GM12878 (cell line): Measurements from ENCODE around the gene FKBP15. TPM values are rescaled to one million over a fixed set of nuclear protein-coding genes. Genes with fewer than 3 reads are reported as not detected.

ENCODE experiments used
- ATAC-seq: fragments of 200-7000 bp; cut with Tn5 transposase; 3 replicates; pipeline ENCODE4 v1.9.1; 2020; ENCODE audit warnings: mild to moderate bottlenecking, moderate library complexity
- BruUV-seq: library from RNA; stranded (reverse); fragments of 400-500 nt; replicated peaks from 2 replicates; lab custom pipeline; 2021; lab: Mats Ljungman, UMichigan
- CTCF ChIA-PET: fragments of 300-600 bp; sonication (Branson Sonifier 250); formaldehyde crosslinking; extraction: SDS; loops from one replicate; lab custom pipeline; 2021; ENCODE audit warnings: inconsistent platforms; lab: Yijun Ruan, JAX
- POLR2A ChIA-PET: fragments of 350-600 bp; formaldehyde crosslinking; extraction: SDS; loops from one replicate; lab custom pipeline; 2021; ENCODE audit warnings: inconsistent platforms; lab: Charles Lee
- RAD21 ChIA-PET: fragments of 300-600 bp; sonication (Branson Sonifier 250); formaldehyde crosslinking; loops from one replicate; lab custom pipeline; 2023; ENCODE audit warnings: antibody characterized with exemption; ENCODE audit not compliant: unreplicated experiment; lab: Charles Lee
- SMC1A ChIA-PET: fragments of 300-600 bp; sonication (Branson Sonifier 250); formaldehyde crosslinking; loops from one replicate; lab custom pipeline; 2023; ENCODE audit not compliant: unreplicated experiment, uncharacterized antibody; lab: Charles Lee
- DNase-seq: peaks from one replicate; pipeline ENCODE4 v3.0.0-alpha.2; 2011; ENCODE audit warnings: low read depth, low spot score
- FAIRE-seq: peaks from 3 replicates; lab custom pipeline; 2011; peaks lifted over from hg19 to GRCh38; lab: Jason Lieb, UNC
- H2AFZ ChIP-seq: 2 replicates; pipeline ENCODE4 v1.6.0; 2011; ENCODE audit warnings: low read depth, low read length, control low read depth; ENCODE audit not compliant: control insufficient read depth
- H3K27ac ChIP-seq: 2 replicates; pipeline ENCODE4 v1.5.1; 2011; ENCODE audit warnings: control low read depth; ENCODE audit not compliant: control insufficient read depth, insufficient read depth
- H3K27me3 ChIP-seq, 2 experiments: replicated peaks in 1 of 2; 2 replicates each; pipeline versions ENCODE4 v1.6.0 to v1.6.1; 2011; ENCODE audit warnings: low read length in 1 of 2; ENCODE audit not compliant: control insufficient read depth in 2 of 2, insufficient read depth in 2 of 2
- H3K36me3 ChIP-seq, 2 experiments: 2 replicates each; pipeline ENCODE4 v1.5.1; 2011; ENCODE audit warnings: low read length in 1 of 2; ENCODE audit not compliant: control insufficient read depth in 2 of 2, insufficient read depth in 2 of 2
- H3K4me1 ChIP-seq: 2 replicates; pipeline ENCODE4 v1.6.1; 2011; ENCODE audit warnings: mild to moderate bottlenecking, low read length, moderate library complexity, mixed read lengths; ENCODE audit not compliant: control insufficient read depth, insufficient read depth
- H3K4me2 ChIP-seq: 2 replicates; pipeline ENCODE4 v1.6.0; 2011; ENCODE audit warnings: control low read depth; ENCODE audit not compliant: control insufficient read depth, insufficient read depth
- H3K4me3 ChIP-seq: fragments of 200-600 bp; sonication (generic); 2 replicates; pipeline ENCODE4 v1.5.1; 2016
- H3K79me2 ChIP-seq: 2 replicates; pipeline ENCODE4 v1.6.0; 2011; ENCODE audit warnings: low read length; ENCODE audit not compliant: control insufficient read depth, insufficient read depth
- H3K9ac ChIP-seq: 2 replicates; pipeline ENCODE4 v1.8.0; 2011; ENCODE audit warnings: low read length, control low read depth, mixed read lengths; ENCODE audit not compliant: control insufficient read depth, insufficient read depth
- H3K9me3 ChIP-seq: replicated peaks from 3 replicates; pipeline ENCODE4 v1.5.1; 2011; ENCODE audit warnings: mild to moderate bottlenecking, low read length; ENCODE audit not compliant: control insufficient read depth, insufficient read depth
- H4K20me1 ChIP-seq: 2 replicates; pipeline ENCODE4 v1.6.0; 2011; ENCODE audit not compliant: control insufficient read depth, insufficient read depth
- EGR1 ChIP-seq, 2 experiments: IDR thresholded peaks; 1 replicate in 1 of 2; 2 replicates in 1 of 2; pipeline ENCODE4 v1.6.1; 2011 to 2012; ENCODE audit warnings: low read depth in 2 of 2, low read length in 2 of 2, borderline replicate concordance in 1 of 2, mild to moderate bottlenecking in 1 of 2, moderate library complexity in 1 of 2
- IKZF1 ChIP-seq: fragments of 450-650 bp; conservative IDR thresholded peaks from 2 replicates; pipeline ENCODE4 v1.6.1; 2017; ENCODE audit warnings: antibody characterized with exemption, mild to moderate bottlenecking
- MYB ChIP-seq: fragments of 150-350 bp; IDR thresholded peaks from 2 replicates; pipeline ENCODE4 v1.6.1; 2014; ENCODE audit warnings: mild to moderate bottlenecking, low read depth, low read length, borderline replicate concordance
- NFYA ChIP-seq: IDR thresholded peaks from 2 replicates; pipeline ENCODE4 v1.6.1; 2011; ENCODE audit warnings: low read depth, mild to moderate bottlenecking, low read length, improper control_type of control experiment, borderline replicate concordance
- PAX8 ChIP-seq: fragments of 450-650 bp; IDR thresholded peaks from 2 replicates; pipeline ENCODE4 v1.6.1; 2017; ENCODE audit warnings: mild to moderate bottlenecking, moderate library complexity
- POU2F2 ChIP-seq: IDR thresholded peaks from 3 replicates; pipeline ENCODE4 v1.6.1; 2011; ENCODE audit warnings: low read depth, mild to moderate bottlenecking, low read length, borderline replicate concordance
- STAT1 ChIP-seq: fragments of 450-650 bp; conservative IDR thresholded peaks from 2 replicates; pipeline ENCODE4 v1.6.1; 2014; ENCODE audit warnings: antibody characterized with exemption, mild to moderate bottlenecking
- SUPT20H ChIP-seq: IDR thresholded peaks from 2 replicates; pipeline ENCODE4 v1.6.1; 2011; ENCODE audit warnings: low read depth, mild to moderate bottlenecking, low read length, moderate library complexity, borderline replicate concordance; ENCODE audit not compliant: control insufficient read depth
- WGBS: methylation state at CpG from one replicate; pipeline ENCODE4 v1.1.6; 2016; ENCODE audit warnings: low lambda C conversion rate; ENCODE audit not compliant: insufficient replicate concordance, insufficient coverage; ENCODE audit errors: missing lambda C conversion rate; 5-methylcytosine and 5-hydroxymethylcytosine counted together
- in situ Hi-C: fragments of 300-500 bp; cut with MboI; formaldehyde crosslinking; loops from 9 replicates; pipeline ENCODE4 v1.14.3; 2018; ENCODE audit warnings: mixed read lengths
- intact Hi-C: fragments of 100-400 bp; cut with micrococcal nuclease; formaldehyde crosslinking; loops from one replicate; pipeline ENCODE4 v1.14.2; 2022; ENCODE audit not compliant: unreplicated experiment
- polyA plus RNA-seq, 11 experiments: library from polyadenylated mRNA; depleted of rRNA in 4 of 11; unstranded in 6 of 11; stranded (reverse) in 5 of 11; fragments of >200 nt; fragmentation: Nextera tagmentation in 4 of 11; fragmentation: Illumina TruSeq in 1 of 11; extraction: Ambion mirVana in 4 of 11; extraction: Trizol in 1 of 11; gene quantifications; 1 replicate in 1 of 11; 2 replicates in 10 of 11; pipeline versions ENCODE4 v1.2.1 to v1.2.3, GENCODE V29; 2011 to 2016; ENCODE audit warnings: inconsistent platforms in 2 of 11, missing spikeins in 2 of 11, low read depth in 1 of 11
- total RNA-seq, 4 experiments: library from RNA; depleted of rRNA in 3 of 4; stranded (reverse); fragments of >200 nt in 3 of 4; fragmentation: Illumina TruSeq in 1 of 4; extraction: Trizol in 1 of 4; gene quantifications; 2 replicates each; pipeline versions ENCODE4 v1.2.1 to v1.2.3, GENCODE V29; 2013 to 2021
- TF ChIP-seq, protein P1 (sequence below): fragments of 450-650 bp; IDR thresholded peaks from 2 replicates; pipeline ENCODE4 v1.6.1; 2017; ENCODE audit warnings: mild to moderate bottlenecking, moderate library complexity
- TF ChIP-seq, protein P2 (sequence below): fragments of 450-650 bp; IDR thresholded peaks from 2 replicates; pipeline ENCODE4 v1.6.1; 2014; ENCODE audit warnings: mild to moderate bottlenecking
- TF ChIP-seq, protein P3 (sequence below): IDR thresholded peaks from 2 replicates; pipeline ENCODE4 v1.6.1; 2012; ENCODE audit warnings: improper control_type of control experiment, low read depth, low read length; ENCODE audit not compliant: insufficient replicate concordance

The FKBP15 gene
- total and polyA plus RNA-seq, 10 of the 15 experiments (the other 5 are each of a cell fraction or from before 2014, with no cell fraction given): 5.0 to 53.4 (median 21.2) TPM

DNA sequence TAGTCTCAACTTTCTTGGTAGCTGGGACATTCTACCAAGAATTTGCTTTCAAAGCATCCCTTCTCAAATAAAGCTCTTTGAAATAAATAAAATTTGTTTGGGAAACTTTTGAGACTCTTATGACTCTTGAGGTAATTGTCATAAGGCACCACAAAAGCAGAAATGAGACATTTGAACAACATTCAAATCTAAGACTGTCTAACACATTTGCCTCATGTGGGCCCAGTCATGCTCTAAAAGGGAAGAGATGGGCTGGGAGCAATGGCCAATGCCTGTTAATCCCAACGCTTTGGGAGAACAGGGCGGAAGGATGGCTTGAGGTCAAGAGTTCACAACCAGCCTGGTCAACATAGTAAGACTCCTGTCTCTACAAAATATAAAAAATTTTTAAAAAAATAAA, 43.8 kb downstream of the FKBP15 start:
- H3K27ac ChIP-seq: no peak overlapping the region
- ChIA-PET SMC1A (interaction anchor here (2.0 kb wide), 1 partner anchor 42 kb away, joined by 6 read pairs; no protein-coding TSS in a partner anchor), POLR2A (no interaction called here), RAD21 (no interaction called here), CTCF (interaction anchor here (0.6 kb wide), 1 partner anchor 251 kb away, joined by 3 read pairs; no protein-coding TSS in a partner anchor)
- 95% methylated on average over 2 of the region's 2 CpGs for WGBS
- no peak overlapping the region for H2AFZ ChIP-seq
- peaks cover 14 to 64% of the 10 kb centered on the region in 2 experiments for H3K36me3 ChIP-seq
- in situ Hi-C loops (no loop called here), intact Hi-C loops (no loop called here)
- H3K79me2 ChIP-seq: no peaks in the 10 kb centered on the region
- no peaks in the 10 kb centered on the region for H3K27me3 ChIP-seq
- no peak overlapping the region for H3K4me3 ChIP-seq
- FAIRE-seq: no peak
- H3K4me2 ChIP-seq: no peak overlapping the region
- H3K4me1 ChIP-seq: no peaks in the 10 kb centered on the region
- BruUV-seq: no TSS peak
- no peaks in the 10 kb centered on the region for H4K20me1 ChIP-seq
- TF ChIP-seq EGR1 (IDR thresholded peaks at IDR 0.05; ENCODE audit: borderline replicate concordance in 1 of 2, low read depth in 2 of 2, low read length in 2 of 2): no peak
- no peak for TF ChIP-seq IKZF1
- no peak for TF ChIP-seq SUPT20H
- TF ChIP-seq NFYA: no peak
- no peak for TF ChIP-seq PAX8
- TF ChIP-seq MYB: no peak
- TF ChIP-seq, protein P1, sequence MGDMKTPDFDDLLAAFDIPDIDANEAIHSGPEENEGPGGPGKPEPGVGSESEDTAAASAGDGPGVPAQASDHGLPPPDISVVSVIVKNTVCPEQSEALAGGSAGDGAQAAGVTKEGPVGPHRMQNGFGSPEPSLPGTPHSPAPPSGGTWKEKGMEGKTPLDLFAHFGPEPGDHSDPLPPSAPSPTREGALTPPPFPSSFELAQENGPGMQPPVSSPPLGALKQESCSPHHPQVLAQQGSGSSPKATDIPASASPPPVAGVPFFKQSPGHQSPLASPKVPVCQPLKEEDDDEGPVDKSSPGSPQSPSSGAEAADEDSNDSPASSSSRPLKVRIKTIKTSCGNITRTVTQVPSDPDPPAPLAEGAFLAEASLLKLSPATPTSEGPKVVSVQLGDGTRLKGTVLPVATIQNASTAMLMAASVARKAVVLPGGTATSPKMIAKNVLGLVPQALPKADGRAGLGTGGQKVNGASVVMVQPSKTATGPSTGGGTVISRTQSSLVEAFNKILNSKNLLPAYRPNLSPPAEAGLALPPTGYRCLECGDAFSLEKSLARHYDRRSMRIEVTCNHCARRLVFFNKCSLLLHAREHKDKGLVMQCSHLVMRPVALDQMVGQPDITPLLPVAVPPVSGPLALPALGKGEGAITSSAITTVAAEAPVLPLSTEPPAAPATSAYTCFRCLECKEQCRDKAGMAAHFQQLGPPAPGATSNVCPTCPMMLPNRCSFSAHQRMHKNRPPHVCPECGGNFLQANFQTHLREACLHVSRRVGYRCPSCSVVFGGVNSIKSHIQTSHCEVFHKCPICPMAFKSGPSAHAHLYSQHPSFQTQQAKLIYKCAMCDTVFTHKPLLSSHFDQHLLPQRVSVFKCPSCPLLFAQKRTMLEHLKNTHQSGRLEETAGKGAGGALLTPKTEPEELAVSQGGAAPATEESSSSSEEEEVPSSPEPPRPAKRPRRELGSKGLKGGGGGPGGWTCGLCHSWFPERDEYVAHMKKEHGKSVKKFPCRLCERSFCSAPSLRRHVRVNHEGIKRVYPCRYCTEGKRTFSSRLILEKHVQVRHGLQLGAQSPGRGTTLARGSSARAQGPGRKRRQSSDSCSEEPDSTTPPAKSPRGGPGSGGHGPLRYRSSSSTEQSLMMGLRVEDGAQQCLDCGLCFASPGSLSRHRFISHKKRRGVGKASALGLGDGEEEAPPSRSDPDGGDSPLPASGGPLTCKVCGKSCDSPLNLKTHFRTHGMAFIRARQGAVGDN: no peak
- TF ChIP-seq, protein P2, sequence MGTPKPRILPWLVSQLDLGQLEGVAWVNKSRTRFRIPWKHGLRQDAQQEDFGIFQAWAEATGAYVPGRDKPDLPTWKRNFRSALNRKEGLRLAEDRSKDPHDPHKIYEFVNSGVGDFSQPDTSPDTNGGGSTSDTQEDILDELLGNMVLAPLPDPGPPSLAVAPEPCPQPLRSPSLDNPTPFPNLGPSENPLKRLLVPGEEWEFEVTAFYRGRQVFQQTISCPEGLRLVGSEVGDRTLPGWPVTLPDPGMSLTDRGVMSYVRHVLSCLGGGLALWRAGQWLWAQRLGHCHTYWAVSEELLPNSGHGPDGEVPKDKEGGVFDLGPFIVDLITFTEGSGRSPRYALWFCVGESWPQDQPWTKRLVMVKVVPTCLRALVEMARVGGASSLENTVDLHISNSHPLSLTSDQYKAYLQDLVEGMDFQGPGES: no peak
- TF ChIP-seq POU2F2: no peak
- no peak for TF ChIP-seq STAT1
- TF ChIP-seq, protein P3, sequence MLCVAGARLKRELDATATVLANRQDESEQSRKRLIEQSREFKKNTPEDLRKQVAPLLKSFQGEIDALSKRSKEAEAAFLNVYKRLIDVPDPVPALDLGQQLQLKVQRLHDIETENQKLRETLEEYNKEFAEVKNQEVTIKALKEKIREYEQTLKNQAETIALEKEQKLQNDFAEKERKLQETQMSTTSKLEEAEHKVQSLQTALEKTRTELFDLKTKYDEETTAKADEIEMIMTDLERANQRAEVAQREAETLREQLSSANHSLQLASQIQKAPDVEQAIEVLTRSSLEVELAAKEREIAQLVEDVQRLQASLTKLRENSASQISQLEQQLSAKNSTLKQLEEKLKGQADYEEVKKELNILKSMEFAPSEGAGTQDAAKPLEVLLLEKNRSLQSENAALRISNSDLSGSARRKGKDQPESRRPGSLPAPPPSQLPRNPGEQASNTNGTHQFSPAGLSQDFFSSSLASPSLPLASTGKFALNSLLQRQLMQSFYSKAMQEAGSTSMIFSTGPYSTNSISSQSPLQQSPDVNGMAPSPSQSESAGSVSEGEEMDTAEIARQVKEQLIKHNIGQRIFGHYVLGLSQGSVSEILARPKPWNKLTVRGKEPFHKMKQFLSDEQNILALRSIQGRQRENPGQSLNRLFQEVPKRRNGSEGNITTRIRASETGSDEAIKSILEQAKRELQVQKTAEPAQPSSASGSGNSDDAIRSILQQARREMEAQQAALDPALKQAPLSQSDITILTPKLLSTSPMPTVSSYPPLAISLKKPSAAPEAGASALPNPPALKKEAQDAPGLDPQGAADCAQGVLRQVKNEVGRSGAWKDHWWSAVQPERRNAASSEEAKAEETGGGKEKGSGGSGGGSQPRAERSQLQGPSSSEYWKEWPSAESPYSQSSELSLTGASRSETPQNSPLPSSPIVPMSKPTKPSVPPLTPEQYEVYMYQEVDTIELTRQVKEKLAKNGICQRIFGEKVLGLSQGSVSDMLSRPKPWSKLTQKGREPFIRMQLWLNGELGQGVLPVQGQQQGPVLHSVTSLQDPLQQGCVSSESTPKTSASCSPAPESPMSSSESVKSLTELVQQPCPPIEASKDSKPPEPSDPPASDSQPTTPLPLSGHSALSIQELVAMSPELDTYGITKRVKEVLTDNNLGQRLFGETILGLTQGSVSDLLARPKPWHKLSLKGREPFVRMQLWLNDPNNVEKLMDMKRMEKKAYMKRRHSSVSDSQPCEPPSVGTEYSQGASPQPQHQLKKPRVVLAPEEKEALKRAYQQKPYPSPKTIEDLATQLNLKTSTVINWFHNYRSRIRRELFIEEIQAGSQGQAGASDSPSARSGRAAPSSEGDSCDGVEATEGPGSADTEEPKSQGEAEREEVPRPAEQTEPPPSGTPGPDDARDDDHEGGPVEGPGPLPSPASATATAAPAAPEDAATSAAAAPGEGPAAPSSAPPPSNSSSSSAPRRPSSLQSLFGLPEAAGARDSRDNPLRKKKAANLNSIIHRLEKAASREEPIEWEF: no peak
- DNase-seq: no peak
- no peaks in the 10 kb centered on the region for H3K9me3 ChIP-seq
- no peak for ATAC-seq
- no peak overlapping the region for H3K9ac ChIP-seq
